Mesothelial cell of epicardium (in vitro differentiated cells): ENCODE measurements around the gene ADARB2. TPM values are rescaled to one million over a fixed set of nuclear protein-coding genes. Genes with fewer than 3 reads are reported as not detected.

Experiments
- DNase-seq, 2 experiments: peaks; one replicate each; pipeline ENCODE4 v3.0.0; 2021; ENCODE audit warnings: low spot score in 2 of 2; ENCODE audit not compliant: unreplicated experiment in 2 of 2
- H3K27ac Mint-ChIP-seq: 2 replicates; pipeline ENCODE4 v1.8.0; 2021; ENCODE audit warnings: mixed read lengths
- H3K27me3 Mint-ChIP-seq: 2 replicates; pipeline ENCODE4 v1.8.0; 2021; ENCODE audit warnings: low read depth, mixed read lengths
- H3K36me3 Mint-ChIP-seq: 2 replicates; pipeline ENCODE4 v1.8.0; 2021; ENCODE audit warnings: mixed read lengths
- H3K4me1 Mint-ChIP-seq: 2 replicates; pipeline ENCODE4 v1.8.0; 2021; ENCODE audit warnings: mixed read lengths
- H3K4me3 Mint-ChIP-seq: 2 replicates; pipeline ENCODE4 v1.8.0; 2021; ENCODE audit warnings: mild to moderate bottlenecking, moderate library complexity, mixed read lengths
- H3K9me3 Mint-ChIP-seq: 2 replicates; pipeline ENCODE4 v1.8.0; 2021; ENCODE audit warnings: mixed read lengths
- total RNA-seq: library from RNA; stranded (reverse); gene quantifications from 3 replicates; pipeline ENCODE4 v1.2.1, GENCODE V29; 2021
- TF ChIP-seq, protein P1 (sequence below): fragments of 200-600 bp; sonication (generic); IDR thresholded peaks from one replicate; pipeline ENCODE4 v1.5.0; 2021; ENCODE audit warnings: antibody characterized with exemption; ENCODE audit not compliant: unreplicated experiment

The ADARB2 gene
- total RNA-seq, 1 donor from 2014 or later: 0.38 TPM

DNA sequence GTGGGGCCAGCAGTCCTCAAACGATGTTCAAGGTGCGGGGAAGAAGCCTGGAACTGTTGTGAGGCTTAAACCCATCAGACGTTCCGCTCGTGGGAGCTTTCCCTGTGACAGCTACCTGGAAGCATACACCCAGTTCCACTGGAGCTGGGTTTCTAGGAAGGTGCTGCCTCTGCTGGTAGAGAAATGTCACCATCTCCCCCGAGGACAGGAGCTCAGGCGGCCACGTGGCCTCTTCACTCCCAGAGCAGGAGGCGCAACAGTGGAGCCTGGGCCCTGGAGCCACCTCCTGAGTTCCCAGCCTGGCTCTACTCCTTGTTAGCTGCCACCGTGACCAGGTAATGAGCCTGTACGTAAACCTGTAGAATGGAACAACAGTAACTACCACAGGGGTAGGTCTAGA is 156.1 kb downstream of the ADARB2 start:
- TF ChIP-seq, protein P1, sequence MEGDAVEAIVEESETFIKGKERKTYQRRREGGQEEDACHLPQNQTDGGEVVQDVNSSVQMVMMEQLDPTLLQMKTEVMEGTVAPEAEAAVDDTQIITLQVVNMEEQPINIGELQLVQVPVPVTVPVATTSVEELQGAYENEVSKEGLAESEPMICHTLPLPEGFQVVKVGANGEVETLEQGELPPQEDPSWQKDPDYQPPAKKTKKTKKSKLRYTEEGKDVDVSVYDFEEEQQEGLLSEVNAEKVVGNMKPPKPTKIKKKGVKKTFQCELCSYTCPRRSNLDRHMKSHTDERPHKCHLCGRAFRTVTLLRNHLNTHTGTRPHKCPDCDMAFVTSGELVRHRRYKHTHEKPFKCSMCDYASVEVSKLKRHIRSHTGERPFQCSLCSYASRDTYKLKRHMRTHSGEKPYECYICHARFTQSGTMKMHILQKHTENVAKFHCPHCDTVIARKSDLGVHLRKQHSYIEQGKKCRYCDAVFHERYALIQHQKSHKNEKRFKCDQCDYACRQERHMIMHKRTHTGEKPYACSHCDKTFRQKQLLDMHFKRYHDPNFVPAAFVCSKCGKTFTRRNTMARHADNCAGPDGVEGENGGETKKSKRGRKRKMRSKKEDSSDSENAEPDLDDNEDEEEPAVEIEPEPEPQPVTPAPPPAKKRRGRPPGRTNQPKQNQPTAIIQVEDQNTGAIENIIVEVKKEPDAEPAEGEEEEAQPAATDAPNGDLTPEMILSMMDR: no peak
- no peak for DNase-seq
- Mint-ChIP-seq H3K9me3 (no peaks in the 10 kb centered on the region), H3K36me3 (no peaks in the 10 kb centered on the region), H3K4me3 (no peak overlapping the region), H3K27ac (no peak overlapping the region), H3K27me3 (peaks cover 33% of the 10 kb centered on the region), H3K4me1 (no peaks in the 10 kb centered on the region)

DNA sequence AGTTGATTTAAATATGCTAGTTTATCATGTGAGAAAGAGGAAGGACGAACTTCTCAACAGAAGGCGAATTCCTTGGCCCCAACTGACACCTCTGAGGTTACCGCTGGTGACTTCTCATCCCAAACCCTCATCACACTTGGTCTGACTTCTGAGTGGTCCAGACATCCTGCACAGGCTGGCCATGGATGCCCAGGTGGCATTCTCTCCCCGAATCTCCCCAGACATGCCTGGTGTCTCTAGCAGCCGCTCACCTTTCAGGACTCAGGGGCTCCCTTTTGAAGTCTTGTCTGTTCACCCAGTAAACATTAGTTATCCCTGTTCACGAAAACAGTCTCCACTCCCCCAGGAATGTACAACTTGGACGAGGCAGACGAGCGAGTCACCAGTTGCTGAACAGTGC is 157.7 kb downstream of the ADARB2 start:
- H3K9me3 Mint-ChIP-seq: no peaks in the 10 kb centered on the region
- H3K4me1 Mint-ChIP-seq: no peaks in the 10 kb centered on the region
- peaks cover 36% of the 10 kb centered on the region for H3K27me3 Mint-ChIP-seq
- H3K36me3 Mint-ChIP-seq: no peaks in the 10 kb centered on the region
- no peak overlapping the region for H3K4me3 Mint-ChIP-seq
- H3K27ac Mint-ChIP-seq: no peak overlapping the region
- TF ChIP-seq, protein P1: no peak
- DNase-seq: no peak

DNA sequence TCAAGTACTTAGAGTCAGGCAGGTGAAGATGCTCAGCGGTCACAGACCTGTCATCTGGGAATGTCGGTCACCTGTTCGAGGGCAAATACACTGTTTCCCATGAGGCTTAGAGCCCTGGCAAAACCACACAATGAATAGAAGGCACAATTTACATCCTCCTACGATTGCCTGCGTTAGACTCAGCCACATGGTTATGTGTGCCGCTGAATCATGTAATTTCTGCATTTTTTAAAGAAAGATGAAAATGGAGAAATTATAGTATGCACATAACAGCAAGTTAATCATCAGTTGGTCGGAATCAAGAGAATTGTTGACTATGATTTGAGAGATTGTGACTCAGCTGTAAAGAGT is 158.2 kb downstream of the ADARB2 start:
- Mint-ChIP-seq H3K36me3 (no peaks in the 10 kb centered on the region), H3K4me3 (no peak overlapping the region), H3K27me3 (peaks cover 36% of the 10 kb centered on the region), H3K9me3 (no peaks in the 10 kb centered on the region), H3K27ac (no peak overlapping the region), H3K4me1 (no peaks in the 10 kb centered on the region)
- no peak for DNase-seq
- TF ChIP-seq, protein P1: no peak

DNA sequence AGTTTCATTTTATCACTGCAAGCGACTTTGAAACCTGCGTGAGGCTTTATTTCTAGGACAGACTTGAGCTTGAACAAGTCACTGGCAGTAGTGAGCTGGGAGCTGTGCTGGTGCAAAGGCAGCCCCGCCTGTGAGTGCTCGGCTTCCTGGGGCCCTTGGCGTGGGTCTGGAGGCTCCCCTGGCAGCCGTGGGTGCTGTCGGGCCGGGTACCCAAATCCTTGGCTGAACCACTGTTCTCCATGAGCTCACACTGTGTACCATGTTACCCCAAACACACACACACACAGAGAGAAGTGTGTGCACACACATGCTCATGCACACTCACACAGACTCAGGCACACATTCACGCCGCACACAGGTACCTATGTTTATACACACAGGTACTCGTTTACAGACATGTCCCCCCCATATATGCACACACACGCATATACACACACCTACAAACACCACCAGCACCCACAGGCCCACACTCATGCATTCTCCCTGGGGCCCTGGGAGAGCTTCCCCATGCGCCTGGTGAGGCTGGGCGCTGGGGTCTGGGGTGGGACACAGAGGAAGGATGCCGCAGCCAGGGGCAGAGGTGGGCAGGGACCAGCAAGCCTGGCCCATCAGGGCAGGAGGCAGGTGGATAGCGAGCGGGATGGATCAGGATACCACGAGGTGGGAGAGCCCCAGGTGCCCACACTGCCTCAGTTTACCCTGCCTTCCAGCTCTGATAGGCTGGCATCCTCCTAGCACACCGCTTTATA is 158.8 kb downstream of the ADARB2 start:
- H3K4me3 Mint-ChIP-seq: no peak overlapping the region
- no peaks in the 10 kb centered on the region for H3K36me3 Mint-ChIP-seq
- peaks cover 38% of the 10 kb centered on the region for H3K27me3 Mint-ChIP-seq
- H3K27ac Mint-ChIP-seq: no peak overlapping the region
- TF ChIP-seq, protein P1: no peak
- no peaks in the 10 kb centered on the region for H3K4me1 Mint-ChIP-seq
- no peak for DNase-seq
- no peaks in the 10 kb centered on the region for H3K9me3 Mint-ChIP-seq

DNA sequence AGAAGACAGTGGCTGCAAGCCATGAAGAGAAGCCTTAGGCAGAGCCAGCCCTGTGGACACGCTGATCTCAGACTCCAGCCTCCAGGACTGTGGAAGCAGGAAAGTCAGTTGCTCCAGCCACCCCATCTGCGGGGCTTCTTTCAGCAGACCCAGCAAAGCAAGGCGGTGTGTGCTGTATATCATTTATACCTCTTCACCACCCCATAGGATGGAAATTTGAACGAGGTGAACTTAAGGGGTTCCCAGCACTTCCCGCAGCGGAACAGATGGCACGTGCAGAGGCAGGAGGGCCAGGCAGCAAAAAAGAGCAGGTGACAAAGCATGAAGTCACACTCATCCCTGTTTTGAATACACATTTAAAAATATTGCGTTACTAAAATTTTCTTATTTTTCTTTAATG is 159.4 kb downstream of the ADARB2 start:
- H3K27me3 Mint-ChIP-seq: peaks cover 37% of the 10 kb centered on the region
- H3K9me3 Mint-ChIP-seq: no peaks in the 10 kb centered on the region
- H3K4me1 Mint-ChIP-seq: no peaks in the 10 kb centered on the region
- no peak overlapping the region for H3K27ac Mint-ChIP-seq
- no peak overlapping the region for H3K4me3 Mint-ChIP-seq
- no peaks in the 10 kb centered on the region for H3K36me3 Mint-ChIP-seq
- TF ChIP-seq, protein P1: no peak
- DNase-seq: no peak

DNA sequence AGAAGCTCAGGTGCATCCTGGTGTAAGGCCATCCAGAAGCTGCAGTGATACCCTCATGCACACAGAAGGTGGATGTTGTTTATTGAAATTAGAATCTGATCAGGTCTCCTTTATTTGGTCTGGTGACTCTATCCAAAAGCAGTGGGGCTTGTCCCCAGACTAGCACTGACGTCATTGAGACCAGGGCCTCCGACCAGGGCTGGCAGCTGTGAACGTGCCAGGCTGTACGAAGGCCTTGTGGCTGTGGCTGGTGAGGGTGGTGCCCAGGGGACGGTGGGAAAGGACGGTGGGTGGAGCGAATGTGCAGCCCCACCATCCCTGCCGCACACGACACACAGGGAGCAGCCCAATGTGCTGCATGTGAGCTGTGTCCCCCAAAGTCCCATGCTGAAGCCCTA is 160.0 kb downstream of the ADARB2 start:
- H3K9me3 Mint-ChIP-seq: no peaks in the 10 kb centered on the region
- H3K27ac Mint-ChIP-seq: no peak overlapping the region
- DNase-seq: no peak
- no peak overlapping the region for H3K4me3 Mint-ChIP-seq
- H3K36me3 Mint-ChIP-seq: no peaks in the 10 kb centered on the region
- TF ChIP-seq, protein P1: no peak
- no peaks in the 10 kb centered on the region for H3K4me1 Mint-ChIP-seq
- peaks cover 38% of the 10 kb centered on the region for H3K27me3 Mint-ChIP-seq
